HEK293T (cell line): ENCODE data around the gene ERGIC3.

Source experiments
- CTCF ChIA-PET: fragments of 350-600 bp; formaldehyde crosslinking; extraction: SDS; loops from one replicate; lab custom pipeline; 2021; ENCODE audit warnings: antibody characterized with exemption, inconsistent platforms; lab: Yijun Ruan, JAX
- POLR2A ChIA-PET: fragments of 350-600 bp; formaldehyde crosslinking; extraction: SDS; loops from one replicate; lab custom pipeline; 2020; ENCODE audit warnings: antibody characterized with exemption, inconsistent platforms; lab: Yijun Ruan, JAX
- DNase-seq: peaks from one replicate; pipeline ENCODE4 v3.0.0; 2012; ENCODE audit warnings: mixed read lengths; ENCODE audit errors: extremely low spot score
- ARNT ChIP-seq: fragments of 450-650 bp; IDR thresholded peaks from 2 replicates; pipeline ENCODE4 v1.6.1; 2017; ENCODE audit warnings: mild to moderate bottlenecking
- BHLHE40 ChIP-seq: fragments of 450-650 bp; IDR thresholded peaks from 2 replicates; pipeline ENCODE4 v1.6.1; 2016; ENCODE audit warnings: mild to moderate bottlenecking, moderate library complexity, borderline replicate concordance
- CTBP1 ChIP-seq: fragments of 450-650 bp; IDR thresholded peaks from 2 replicates; pipeline ENCODE4 v1.6.1; 2016; ENCODE audit warnings: borderline replicate concordance
- ELF4 ChIP-seq: fragments of 450-650 bp; IDR thresholded peaks from 2 replicates; pipeline ENCODE4 v1.6.1; 2017; ENCODE audit warnings: antibody characterized with exemption
- FOXA1 ChIP-seq: fragments of 450-650 bp; IDR thresholded peaks from 2 replicates; pipeline ENCODE4 v1.6.1; 2016; ENCODE audit warnings: mild to moderate bottlenecking
- FOXK2 ChIP-seq: fragments of 450-650 bp; IDR thresholded peaks from 2 replicates; pipeline ENCODE4 v1.6.1; 2016; ENCODE audit warnings: mild to moderate bottlenecking
- FOXM1 ChIP-seq: fragments of 450-650 bp; IDR thresholded peaks from 2 replicates; pipeline ENCODE4 v1.6.1; 2017; ENCODE audit warnings: mild to moderate bottlenecking, borderline replicate concordance
- HDGF ChIP-seq: fragments of 450-650 bp; IDR thresholded peaks from 2 replicates; pipeline ENCODE4 v1.6.1; 2017; ENCODE audit warnings: antibody characterized with exemption, borderline replicate concordance
- L3MBTL2 ChIP-seq: fragments of 450-650 bp; conservative IDR thresholded peaks from 2 replicates; pipeline ENCODE4 v1.6.1; 2016; ENCODE audit warnings: mild to moderate bottlenecking
- LEF1 ChIP-seq: fragments of 450-650 bp; IDR thresholded peaks from 2 replicates; pipeline ENCODE4 v1.6.1; 2017; ENCODE audit warnings: mild to moderate bottlenecking, borderline replicate concordance
- NFRKB ChIP-seq: fragments of 450-650 bp; IDR thresholded peaks from 2 replicates; pipeline ENCODE4 v1.6.1; 2016; ENCODE audit warnings: mild to moderate bottlenecking, moderate library complexity
- PKNOX1 ChIP-seq: fragments of 450-650 bp; IDR thresholded peaks from 2 replicates; pipeline ENCODE4 v1.6.1; 2016
- SP1 ChIP-seq: fragments of 450-650 bp; IDR thresholded peaks from 2 replicates; pipeline ENCODE4 v1.6.1; 2017
- SUZ12 ChIP-seq: fragments of 450-650 bp; IDR thresholded peaks from 2 replicates; pipeline ENCODE4 v1.6.1; 2016; ENCODE audit warnings: mild to moderate bottlenecking
- TARDBP ChIP-seq: fragments of 450-650 bp; IDR thresholded peaks from 2 replicates; pipeline ENCODE4 v1.6.1; 2016
- ZNF384 ChIP-seq: fragments of 450-650 bp; IDR thresholded peaks from 2 replicates; pipeline ENCODE4 v1.6.1; 2016

The ERGIC3 gene

GRCh38 chr20:35555951-35556645 is 14.2 kb downstream of the ERGIC3 start:
- TF ChIP-seq L3MBTL2: no peak
- TF ChIP-seq LEF1: no peak
- TF ChIP-seq ARNT: no peak
- TF ChIP-seq FOXK2: no peak
- no peak for TF ChIP-seq BHLHE40
- no peak for TF ChIP-seq PKNOX1
- TF ChIP-seq SUZ12: no peak
- TF ChIP-seq ZNF384: no peak
- no peak for TF ChIP-seq FOXM1
- POLR2A ChIA-PET: interaction anchor here (0.7 kb wide), 1 partner anchor 16 kb away, joined by 3 read pairs; no protein-coding TSS in a partner anchor
- CTCF ChIA-PET: no interaction called here
- DNase-seq: no peak

- no peak for DNase-seq
- TF ChIP-seq CTBP1: no peak
- TF ChIP-seq TARDBP: no peak
- no peak for TF ChIP-seq SUZ12
- POLR2A ChIA-PET: interaction anchor here (2.8 kb wide), 1 partner anchor 15 kb away, joined by 11 read pairs; the partner anchor contains the start of gene ERGIC3
- CTCF ChIA-PET: no interaction called here
Measured at GRCh38 chr20:35556871-35557270, 15.0 kb downstream of the ERGIC3 start.

GRCh38 chr20:35558451-35558850 is 16.6 kb downstream of the ERGIC3 start:
- CTCF ChIA-PET: no interaction called here
- POLR2A ChIA-PET: interaction anchor here (2.8 kb wide), 1 partner anchor 16 kb away, joined by 11 read pairs; the partner anchor contains the start of gene ERGIC3

GRCh38 chr20:35559042-35559693 is 17.3 kb downstream of the ERGIC3 start:
- CTCF ChIA-PET: interaction anchor here (0.5 kb wide), 1 partner anchor 579 kb away, joined by 4 read pairs; no protein-coding TSS in a partner anchor
- no peak for TF ChIP-seq SUZ12
- no peak for TF ChIP-seq PKNOX1
- TF ChIP-seq TARDBP: no peak
- TF ChIP-seq FOXM1: no peak
- TF ChIP-seq NFRKB: no peak
- TF ChIP-seq SP1: no peak
- no peak for TF ChIP-seq ELF4
- TF ChIP-seq BHLHE40: no peak
- TF ChIP-seq L3MBTL2: no peak
- no peak for TF ChIP-seq HDGF
- no peak for TF ChIP-seq CTBP1
- no peak for TF ChIP-seq ARNT
- no peak for TF ChIP-seq ZNF384
- DNase-seq: no peak
- POLR2A ChIA-PET: interaction anchor here (0.8 to 2.8 kb wide), 2 partner anchors 17 to 60 kb away, joined by 3 to 11 read pairs; partner anchors contain the start of gene ERGIC3

More at GRCh38 chr20:35558451-35558850, 16.6 kb downstream of the ERGIC3 start:
- DNase-seq: no peak
- no peak for TF ChIP-seq ELF4

- POLR2A ChIA-PET: interaction anchor here (0.8 kb wide), 1 partner anchor 59 kb away, joined by 3 read pairs; no protein-coding TSS in a partner anchor
- CTCF ChIA-PET: no interaction called here
- DNase-seq: no peak
- TF ChIP-seq FOXM1: no peak
- no peak for TF ChIP-seq ELF4
- no peak for TF ChIP-seq PKNOX1
- no peak for TF ChIP-seq ARNT
- no peak for TF ChIP-seq CTBP1
- TF ChIP-seq LEF1: no peak
- no peak for TF ChIP-seq L3MBTL2
Measured at GRCh38 chr20:35560105-35560511, 18.2 kb downstream of the ERGIC3 start.

GRCh38 chr20:35560541-35560940 is 18.7 kb downstream of the ERGIC3 start:
- ChIA-PET POLR2A (no interaction called here), CTCF (no interaction called here)
- TF ChIP-seq SP1: no peak
- TF ChIP-seq ARNT: no peak
- DNase-seq: no peak

- ChIA-PET POLR2A (interaction anchor here (1.3 kb wide), 1 partner anchor 21 kb away, joined by 4 read pairs; no protein-coding TSS in a partner anchor), CTCF (no interaction called here)
- TF ChIP-seq CTBP1: no peak
- no peak for TF ChIP-seq FOXA1
- no peak for TF ChIP-seq ELF4
- TF ChIP-seq SP1: no peak
- TF ChIP-seq FOXK2: no peak
- TF ChIP-seq TARDBP: no peak
- TF ChIP-seq ARNT: no peak
- no peak for TF ChIP-seq SUZ12
- TF ChIP-seq HDGF: no peak
- TF ChIP-seq PKNOX1: no peak
- TF ChIP-seq NFRKB: no peak
- no peak for TF ChIP-seq L3MBTL2
- no peak for TF ChIP-seq BHLHE40
- no peak for TF ChIP-seq LEF1
- DNase-seq: peak; percentile 45
Measured at GRCh38 chr20:35561268-35561667, 19.4 kb downstream of the ERGIC3 start.
